Breast epithelium (tissue), 4 donors: ENCODE data around the gene LIMCH1. TPM values are rescaled to one million over a fixed set of nuclear protein-coding genes. Genes with fewer than 3 reads are reported as not detected.
"Not testable (repeated sequence)": the region's sequence is repeated elsewhere in the genome, so short reads cannot be mapped to it uniquely, and the experiment has no call there.

Experiments used
- DNase-seq, 2 donors: peaks; one replicate each; pipeline ENCODE4 v3.0.0-alpha.2; 2019; ENCODE audit warnings: low spot score in 2 of 2
- H3K27ac ChIP-seq, 2 donors: fragments of 200-600 bp; sonication (generic) in 1 of 2; one replicate each; pipeline ENCODE4 v1.5.1; 2016 to 2019; ENCODE audit warnings: mild to moderate bottlenecking in 1 of 2
- H3K27me3 ChIP-seq, 2 donors: fragments of 200-600 bp; sonication (generic) in 1 of 2; one replicate each; pipeline versions ENCODE4 v1.5.1 to v1.6.0; 2017 to 2019; ENCODE audit warnings: control low read depth in 1 of 2, mild to moderate bottlenecking in 1 of 2
- H3K36me3 ChIP-seq: fragments of 200-600 bp; one replicate; pipeline ENCODE4 v1.5.1; 2019
- H3K4me1 ChIP-seq, 2 donors: fragments of 200-600 bp; sonication (generic); one replicate each; pipeline ENCODE4 v1.5.1; 2016 to 2019; ENCODE audit warnings: control low read depth in 1 of 2
- H3K4me3 ChIP-seq, 3 donors: fragments of 200-600 bp; sonication (generic); 1 replicate in 2 of 3; 2 replicates in 1 of 3; pipeline ENCODE4 v1.5.1; 2016 to 2019; ENCODE audit warnings: mild to moderate bottlenecking in 3 of 3, moderate library complexity in 2 of 3
- H3K9me3 ChIP-seq, 2 donors: fragments of 200-600 bp; sonication (generic) in 1 of 2; one replicate each; pipeline ENCODE4 v1.5.1; 2016 to 2019; ENCODE audit warnings: control low read depth in 1 of 2
- CTCF ChIP-seq, 3 donors: fragments of 450-650 bp; IDR thresholded peaks; one replicate each; pipeline ENCODE4 v1.5.1; 2016 to 2017; ENCODE audit warnings: antibody characterized with exemption in 3 of 3, mild to moderate bottlenecking in 3 of 3, moderate library complexity in 3 of 3
- POLR2A ChIP-seq: fragments of 450-650 bp; IDR thresholded peaks from one replicate; pipeline ENCODE4 v1.6.1; 2016; ENCODE audit warnings: antibody characterized with exemption, mild to moderate bottlenecking, moderate library complexity
- POLR2AphosphoS5 ChIP-seq, 3 donors: sonication (generic); formaldehyde crosslinking; IDR thresholded peaks; one replicate each; pipeline ENCODE4 v1.6.1; 2017; ENCODE audit warnings: antibody characterized with exemption in 3 of 3
- intact Hi-C: fragments of 100-400 bp; cut with DNase I; formaldehyde crosslinking; loops from one replicate; pipeline ENCODE4 v1.15.1; 2023; ENCODE audit warnings: low total_unique reads
- total RNA-seq, 3 donors: library from RNA; depleted of rRNA; stranded (reverse); fragments of >200 nt; gene quantifications; one replicate each; pipeline ENCODE4 v1.1.0, GENCODE V29; 2016

LIMCH1 gene
- total RNA-seq, 3 donors from 2014 or later = 34.6 to 72.2 (median 71.8) TPM

GRCh38 chr4:41640906-41641305 lies 102.9 kb downstream of the LIMCH1 start:
- no peak overlapping the region for H3K27ac ChIP-seq
- intact Hi-C loops = loop anchor here (10.0 kb wide), 1 partner anchor 356 kb away; no protein-coding TSS in a partner anchor
- no peaks in the 10 kb centered on the region for H3K4me1 ChIP-seq

DNA sequence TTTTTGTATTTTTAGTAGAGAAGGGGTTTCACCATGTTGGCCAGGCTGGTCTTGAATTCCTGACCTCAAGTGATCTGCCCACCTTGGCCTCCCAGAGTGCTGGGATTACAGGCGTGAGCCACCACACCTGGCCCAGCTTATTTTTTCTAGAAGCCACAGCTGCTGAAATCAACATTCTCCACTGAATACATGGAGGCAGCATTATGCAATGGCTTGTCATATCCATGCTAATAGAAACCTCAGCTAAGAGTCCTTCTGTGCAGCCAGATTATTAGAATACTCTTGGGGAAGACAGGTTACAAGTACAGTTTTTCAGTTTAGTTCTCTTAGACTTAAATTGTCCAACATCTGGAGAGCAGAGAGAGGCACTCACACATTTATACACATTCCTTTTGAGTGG lies 104.8 kb downstream of the LIMCH1 start:
- not testable (repeated sequence) for DNase-seq, H3K27me3 ChIP-seq, H3K4me1 ChIP-seq, H3K9me3 ChIP-seq, H3K27ac ChIP-seq, H3K4me3 ChIP-seq, H3K36me3 ChIP-seq
- intact Hi-C loops = loop anchor here (10.0 kb wide), 1 partner anchor 358 kb away; no protein-coding TSS in a partner anchor

More at GRCh38 chr4:41640906-41641305, 102.9 kb downstream of the LIMCH1 start:
- Histone ChIP-seq H3K27me3 (no peaks in the 10 kb centered on the region), H3K9me3 (no peaks in the 10 kb centered on the region), H3K36me3 (no peaks in the 10 kb centered on the region), H3K4me3 (no peak overlapping the region)
- TF ChIP-seq POLR2A (no peak), POLR2AphosphoS5 (IDR thresholded peaks at IDR 0.05) (no peak), CTCF (IDR thresholded peaks at IDR 0.05) (no peak)
- no peak for DNase-seq

DNA sequence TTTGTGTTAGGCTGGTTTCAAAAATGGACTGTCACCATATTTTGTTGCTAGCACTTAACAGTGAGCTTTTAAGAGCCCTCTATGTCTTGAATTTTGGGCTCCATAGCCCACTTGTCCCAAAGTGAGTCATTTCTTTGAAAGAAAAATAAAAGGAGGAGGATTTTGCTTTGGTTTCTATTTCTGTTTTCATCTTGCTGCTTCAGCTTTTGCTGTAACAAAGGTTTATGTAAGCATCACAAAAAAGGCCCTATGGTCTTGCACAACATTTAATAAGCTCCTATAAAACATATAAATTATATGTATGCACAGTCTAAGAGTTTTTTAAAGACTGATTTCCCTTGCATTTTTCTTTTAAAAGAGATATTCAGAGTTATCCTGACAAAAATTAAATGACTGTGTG lies 105.4 kb downstream of the LIMCH1 start:
- Histone ChIP-seq H3K9me3 (no peaks in the 10 kb centered on the region), H3K27ac (no peak overlapping the region), H3K4me1 (no peaks in the 10 kb centered on the region), H3K4me3 (no peak overlapping the region), H3K27me3 (no peaks in the 10 kb centered on the region), H3K36me3 (no peaks in the 10 kb centered on the region)
- intact Hi-C loops = loop anchor here (10.0 kb wide), 1 partner anchor 359 kb away; no protein-coding TSS in a partner anchor
- TF ChIP-seq POLR2AphosphoS5 (IDR thresholded peaks at IDR 0.05) = no peak
- TF ChIP-seq CTCF (IDR thresholded peaks at IDR 0.05) = no peak
- TF ChIP-seq POLR2A = no peak
- DNase-seq = no peak

DNA sequence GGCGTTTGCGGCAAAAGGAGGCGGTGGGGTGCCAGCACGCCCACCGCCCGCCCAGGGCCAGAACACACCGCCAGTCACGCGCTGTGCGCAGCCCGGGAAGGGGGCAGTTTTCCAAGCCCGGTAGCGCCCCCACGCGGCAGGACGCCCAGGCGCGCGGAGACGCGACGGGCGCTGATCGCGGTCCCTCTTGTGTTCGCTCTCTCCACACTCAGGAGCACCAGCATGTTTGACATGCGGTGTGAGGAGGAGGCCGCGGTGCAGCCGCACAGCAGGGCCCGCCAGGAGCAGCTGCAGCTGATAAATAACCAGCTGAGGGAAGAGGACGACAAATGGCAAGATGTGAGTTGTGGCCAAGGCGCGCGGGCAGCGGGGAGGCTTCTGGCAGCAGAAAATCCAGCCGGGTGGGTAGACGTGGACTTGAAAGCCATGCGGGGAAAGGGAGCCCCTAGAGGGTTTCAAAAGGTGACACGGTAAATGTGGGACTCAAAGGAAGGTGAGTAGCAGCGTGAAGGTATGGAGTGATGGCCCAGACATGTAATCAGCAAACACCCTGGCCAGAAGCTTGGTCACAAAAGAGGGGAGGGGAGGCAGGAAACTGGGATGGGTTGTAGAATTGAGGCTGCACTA lies 106.4 kb downstream of the LIMCH1 start:
- H3K4me1 ChIP-seq = no peaks in the 10 kb centered on the region
- no peaks in the 10 kb centered on the region for H3K36me3 ChIP-seq
- H3K27me3 ChIP-seq = no peaks in the 10 kb centered on the region
- H3K9me3 ChIP-seq = no peaks in the 10 kb centered on the region
- DNase-seq = peak in 1 of 2 donors; percentile 63
- no peak overlapping the region for H3K27ac ChIP-seq
- TF ChIP-seq CTCF (IDR thresholded peaks at IDR 0.05) (peak; percentile 32 to 62 (median 53)), POLR2AphosphoS5 (IDR thresholded peaks at IDR 0.05) (peak in 1 of 3 donors; percentile 32), POLR2A (no peak)
- intact Hi-C loops = loop anchor here (10.0 kb wide), 1 partner anchor 360 kb away; no protein-coding TSS in a partner anchor
- H3K4me3 ChIP-seq = peak overlapping the region in 2 of 3 donors; percentile 20 to 47

GRCh38 chr4:41644915-41645295 lies 106.9 kb downstream of the LIMCH1 start:
- no peaks in the 10 kb centered on the region for H3K9me3 ChIP-seq
- no peak overlapping the region for H3K4me3 ChIP-seq
- no peaks in the 10 kb centered on the region for H3K36me3 ChIP-seq
- no peaks in the 10 kb centered on the region for H3K27me3 ChIP-seq
- TF ChIP-seq CTCF (IDR thresholded peaks at IDR 0.05) (no peak), POLR2AphosphoS5 (IDR thresholded peaks at IDR 0.05) (no peak)
- intact Hi-C loops = loop anchor here (10.0 kb wide), 1 partner anchor 360 kb away; no protein-coding TSS in a partner anchor
- H3K4me1 ChIP-seq = no peaks in the 10 kb centered on the region
- H3K27ac ChIP-seq = no peak overlapping the region
- DNase-seq = no peak
